Measurements from ENCODE around the gene VRTN. TPM values are rescaled to one million over a fixed set of nuclear protein-coding genes. Genes with fewer than 3 reads are reported as not detected.

VRTN gene
- total RNA-seq, 1 experiment from 2014 or later: 104 TPM

DNA sequence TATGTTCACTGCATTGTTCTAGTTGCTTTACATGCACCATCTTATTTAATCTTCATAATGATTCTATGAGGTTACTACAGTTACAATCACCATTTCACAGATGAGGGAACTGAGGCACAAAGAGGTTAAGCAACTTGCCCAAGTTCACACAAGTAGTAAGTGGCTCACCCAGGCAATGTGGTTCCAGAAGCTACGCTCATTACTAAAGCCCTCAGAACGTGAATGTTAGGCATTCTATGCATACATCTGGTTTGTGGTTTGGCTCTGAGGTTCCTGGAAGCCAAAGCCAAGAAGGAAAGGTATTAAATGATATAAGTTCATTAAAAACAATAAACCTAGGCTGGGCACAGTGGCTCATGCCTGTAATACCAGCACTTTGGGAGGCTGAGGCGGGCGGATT, 14.4 kb upstream of the VRTN start:
- Histone ChIP-seq H4K20me1 (ENCODE audit: control insufficient read depth, insufficient read depth, insufficient read length) (no peaks in the 10 kb centered on the region), H2BK20ac (ENCODE audit: low read depth, low read length, poor library complexity, severe bottlenecking) (no peak overlapping the region), H4K5ac (ENCODE audit: insufficient read length, low read depth, low read length) (no peak overlapping the region), H3K4ac (ENCODE audit: low read depth, low read length) (no peak overlapping the region), H4K8ac (replicated peaks; ENCODE audit: insufficient read length, low read depth, low read length) (no peak overlapping the region), H2AK5ac (ENCODE audit: insufficient read length, low read length) (peak overlapping the region; percentile 50), H3K18ac (ENCODE audit: insufficient read length, low read depth, low read length) (no peak overlapping the region), H2AFZ (ENCODE audit: low read length) (no peak overlapping the region), H3K23me2 (ENCODE audit: insufficient read length, low read depth, low read length, poor library complexity, severe bottlenecking) (no peaks in the 10 kb centered on the region), H2BK5ac (ENCODE audit: insufficient read length, low read length) (no peak overlapping the region), H2BK12ac (ENCODE audit: insufficient read length, low read depth, low read length) (no peak overlapping the region), H2BK15ac (ENCODE audit: low read depth, low read length) (no peak overlapping the region), H3K27me3 (ENCODE audit: insufficient read depth, low read length) (no peaks in the 10 kb centered on the region), H3K27ac (ENCODE audit: insufficient read length, low read depth, low read length) (no peak overlapping the region), H2BK120ac (ENCODE audit: low read depth, low read length, poor library complexity, severe bottlenecking) (no peak overlapping the region), H3K9ac (ENCODE audit: extremely low read depth, insufficient read length, low read length) (no peak overlapping the region), H3K79me1 (ENCODE audit: insufficient read depth, low read depth, low read length, poor library complexity, severe bottlenecking) (no peaks in the 10 kb centered on the region), H3K9me3 (ENCODE audit: control insufficient read depth, low read depth, low read length) (no peaks in the 10 kb centered on the region), H3K4me1 (ENCODE audit: insufficient read depth, low read length) (no peaks in the 10 kb centered on the region), H3T11ph (ENCODE audit: low read length) (no peak overlapping the region), H3K23ac (ENCODE audit: insufficient read length, low read depth, low read length) (no peak overlapping the region), H3K4me2 (ENCODE audit: insufficient read depth, insufficient read length, low read length) (no peak overlapping the region), H3K14ac (ENCODE audit: insufficient read depth, low read length) (no peak overlapping the region), H4K91ac (ENCODE audit: insufficient read length, low read depth, low read length) (no peak overlapping the region), H3K56ac (ENCODE audit: insufficient read length, low read depth, low read length) (no peak overlapping the region), H3K79me2 (ENCODE audit: insufficient read depth, low read length) (no peaks in the 10 kb centered on the region)
- Mint-ChIP-seq H3K27ac (no peak overlapping the region), H3K4me3 (no peak overlapping the region), H3K4me1 (peaks cover 15 to 23% of the 10 kb centered on the region in 2 experiments), H3K9me3 (no peaks in the 10 kb centered on the region), H3K36me3 (ENCODE audit: insufficient read depth in 1 of 3, low read depth in 3 of 3) (no peaks in the 10 kb centered on the region), H3K27me3 (ENCODE audit: low read depth) (peaks cover 1% of the 10 kb centered on the region; the same call in 1 of the 2 replicates)
- TF ChIP-seq, protein P1, sequence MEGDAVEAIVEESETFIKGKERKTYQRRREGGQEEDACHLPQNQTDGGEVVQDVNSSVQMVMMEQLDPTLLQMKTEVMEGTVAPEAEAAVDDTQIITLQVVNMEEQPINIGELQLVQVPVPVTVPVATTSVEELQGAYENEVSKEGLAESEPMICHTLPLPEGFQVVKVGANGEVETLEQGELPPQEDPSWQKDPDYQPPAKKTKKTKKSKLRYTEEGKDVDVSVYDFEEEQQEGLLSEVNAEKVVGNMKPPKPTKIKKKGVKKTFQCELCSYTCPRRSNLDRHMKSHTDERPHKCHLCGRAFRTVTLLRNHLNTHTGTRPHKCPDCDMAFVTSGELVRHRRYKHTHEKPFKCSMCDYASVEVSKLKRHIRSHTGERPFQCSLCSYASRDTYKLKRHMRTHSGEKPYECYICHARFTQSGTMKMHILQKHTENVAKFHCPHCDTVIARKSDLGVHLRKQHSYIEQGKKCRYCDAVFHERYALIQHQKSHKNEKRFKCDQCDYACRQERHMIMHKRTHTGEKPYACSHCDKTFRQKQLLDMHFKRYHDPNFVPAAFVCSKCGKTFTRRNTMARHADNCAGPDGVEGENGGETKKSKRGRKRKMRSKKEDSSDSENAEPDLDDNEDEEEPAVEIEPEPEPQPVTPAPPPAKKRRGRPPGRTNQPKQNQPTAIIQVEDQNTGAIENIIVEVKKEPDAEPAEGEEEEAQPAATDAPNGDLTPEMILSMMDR (conservative IDR thresholded peaks at IDR 0.05): no peak
- no peak for DNase-seq
- no CpG with 5 or more reads among the region's 4 CpGs for WGBS (ENCODE audit: extremely low coverage, insufficient read length, low lambda C conversion rate)
